IMR-90 (cell line): ENCODE data around the gene GABRP. TPM values are rescaled to one million over a fixed set of nuclear protein-coding genes. Genes with fewer than 3 reads are reported as not detected.

ENCODE experiments used
- ATAC-seq: fragments of 200-7000 bp; cut with Tn5 transposase; 2 replicates; pipeline ENCODE4 v1.9.1; 2020; ENCODE audit warnings: low read depth, mild to moderate bottlenecking, moderate library complexity
- BruUV-seq: library from RNA; stranded (reverse); fragments of 400-500 nt; replicated peaks from 2 replicates; lab custom pipeline; 2021; lab: Mats Ljungman, UMichigan
- CTCF ChIA-PET: fragments of 300-600 bp; formaldehyde crosslinking; extraction: SDS; loops from one replicate; lab custom pipeline; 2021; ENCODE audit warnings: antibody characterized with exemption; lab: Yijun Ruan, JAX
- POLR2A ChIA-PET: fragments of 300-600 bp; sonication (Branson Sonifier 250); formaldehyde crosslinking; loops from one replicate; lab custom pipeline; 2022; ENCODE audit warnings: antibody characterized with exemption; ENCODE audit not compliant: unreplicated experiment; lab: Charles Lee
- DNase-seq: peaks from one replicate; pipeline ENCODE4 v3.0.0; 2013
- H2AFZ ChIP-seq: replicated peaks from 2 replicates; pipeline ENCODE3; 2013; ENCODE audit warnings: low read length, mild to moderate bottlenecking; ENCODE audit not compliant: poor library complexity
- H2AK5ac ChIP-seq: 2 replicates; pipeline ENCODE4 v1.6.1; 2013; ENCODE audit warnings: low read depth, low read length, inconsistent platforms
- H2AK9ac ChIP-seq: replicated peaks from 2 replicates; pipeline ENCODE3; 2013; ENCODE audit warnings: mild to moderate bottlenecking, low read depth, low read length, moderate library complexity; ENCODE audit not compliant: poor library complexity
- H2BK120ac ChIP-seq: 2 replicates; pipeline ENCODE4 v1.6.1; 2013; ENCODE audit warnings: low read depth, low read length, inconsistent platforms
- H2BK15ac ChIP-seq: 3 replicates; pipeline ENCODE4 v1.6.1; 2013; ENCODE audit warnings: low read depth, low read length, inconsistent platforms
- H2BK20ac ChIP-seq: 2 replicates; pipeline ENCODE4 v1.6.1; 2013; ENCODE audit warnings: low read depth, mild to moderate bottlenecking, inconsistent platforms, low read length, moderate library complexity
- H2BK5ac ChIP-seq: 2 replicates; pipeline ENCODE4 v1.6.1; 2013; ENCODE audit warnings: mild to moderate bottlenecking, low read depth, low read length, inconsistent platforms; ENCODE audit not compliant: poor library complexity, severe bottlenecking
- H3K14ac ChIP-seq: replicated peaks from 2 replicates; pipeline ENCODE4 v1.6.1; 2013; ENCODE audit warnings: low read depth, low read length, inconsistent platforms
- H3K18ac ChIP-seq: 2 replicates; pipeline ENCODE4 v1.6.1; 2013; ENCODE audit warnings: low read depth, low read length, control low read depth
- H3K23ac ChIP-seq: 2 replicates; pipeline ENCODE4 v1.6.1; 2013; ENCODE audit warnings: low read depth, low read length, inconsistent platforms
- H3K27ac ChIP-seq: 2 replicates; pipeline ENCODE4 v1.5.1; 2013; ENCODE audit warnings: mild to moderate bottlenecking, control low read depth, low read length; ENCODE audit not compliant: insufficient read depth
- H3K27me3 ChIP-seq: 2 replicates; pipeline ENCODE4 v1.6.1; 2013; ENCODE audit warnings: low read length; ENCODE audit not compliant: control insufficient read depth, insufficient read depth
- H3K36me3 ChIP-seq: 2 replicates; pipeline ENCODE4 v1.6.1; 2013; ENCODE audit warnings: low read length, mixed read lengths; ENCODE audit not compliant: control insufficient read depth, insufficient read depth
- H3K4ac ChIP-seq: 2 replicates; pipeline ENCODE4 v1.6.1; 2013; ENCODE audit warnings: low read depth, low read length, inconsistent platforms
- H3K4me1 ChIP-seq: 2 replicates; pipeline ENCODE4 v1.6.1; 2013; ENCODE audit warnings: low read length, mixed read lengths; ENCODE audit not compliant: control insufficient read depth, insufficient read depth
- H3K4me2 ChIP-seq: 2 replicates; pipeline ENCODE4 v1.6.1; 2013; ENCODE audit warnings: low read depth, mild to moderate bottlenecking, control low read depth, low read length, moderate library complexity
- H3K4me3 ChIP-seq: 2 replicates; pipeline ENCODE4 v1.5.1; 2013; ENCODE audit warnings: low read depth, mild to moderate bottlenecking, control low read depth, low read length, moderate library complexity; ENCODE audit not compliant: insufficient read depth
- H3K56ac ChIP-seq: 2 replicates; pipeline ENCODE4 v1.6.1; 2013; ENCODE audit warnings: low read length, inconsistent platforms; ENCODE audit not compliant: insufficient read depth; ENCODE audit errors: extremely low read depth
- H3K79me1 ChIP-seq, 2 experiments: 2 replicates each; pipeline ENCODE4 v1.6.1; 2013; ENCODE audit warnings: low read length in 2 of 2, inconsistent platforms in 1 of 2, low read depth in 1 of 2
- H3K9ac ChIP-seq: 2 replicates; pipeline ENCODE4 v1.6.1; 2013; ENCODE audit warnings: low read depth, low read length, control low read depth
- H3K9me1 ChIP-seq: 2 replicates; pipeline ENCODE4 v1.6.1; 2013; ENCODE audit warnings: low read length, inconsistent platforms; ENCODE audit not compliant: insufficient read depth
- H3K9me3 ChIP-seq: 2 replicates; pipeline ENCODE4 v1.6.1; 2013; ENCODE audit warnings: low read length; ENCODE audit not compliant: control insufficient read depth, insufficient read depth
- H4K20me1 ChIP-seq: 2 replicates; pipeline ENCODE4 v1.6.1; 2013; ENCODE audit warnings: low read length, inconsistent platforms; ENCODE audit not compliant: insufficient read depth
- H4K5ac ChIP-seq: 2 replicates; pipeline ENCODE4 v1.6.1; 2013; ENCODE audit warnings: mild to moderate bottlenecking, low read depth, low read length, control low read depth
- H4K8ac ChIP-seq, 2 experiments: 2 replicates each; pipeline ENCODE4 v1.6.1; 2013; ENCODE audit warnings: low read depth in 2 of 2, low read length in 2 of 2, control low read depth in 1 of 2, inconsistent platforms in 1 of 2
- H4K91ac ChIP-seq: 2 replicates; pipeline ENCODE4 v1.6.1; 2013; ENCODE audit warnings: low read depth, low read length, inconsistent platforms; ENCODE audit not compliant: insufficient read depth
- CEBPB ChIP-seq: IDR thresholded peaks from 2 replicates; pipeline ENCODE4 v1.6.1; 2012; ENCODE audit warnings: low read depth, low read length, improper control_type of control experiment
- CTCF ChIP-seq: conservative IDR thresholded peaks from 2 replicates; pipeline ENCODE4 v1.5.1; 2012; ENCODE audit warnings: mild to moderate bottlenecking, low read depth, low read length, improper control_type of control experiment
- ELK1 ChIP-seq: fragments of 150-350 bp; IDR thresholded peaks from 2 replicates; pipeline ENCODE4 v1.6.1; 2016; ENCODE audit warnings: low read depth, mild to moderate bottlenecking, low read length, moderate library complexity, borderline replicate concordance
- FOS ChIP-seq: fragments of 150-350 bp; IDR thresholded peaks from 2 replicates; pipeline ENCODE4 v1.6.1; 2016; ENCODE audit warnings: low read depth, low read length
- MAFK ChIP-seq: IDR thresholded peaks from 2 replicates; pipeline ENCODE4 v1.6.1; 2012; ENCODE audit warnings: low read depth, low read length, improper control_type of control experiment
- MAZ ChIP-seq: IDR thresholded peaks from 2 replicates; pipeline ENCODE4 v1.6.1; 2012; ENCODE audit warnings: low read depth, mild to moderate bottlenecking, low read length, improper control_type of control experiment, moderate library complexity, borderline replicate concordance
- MXI1 ChIP-seq: IDR thresholded peaks from 2 replicates; pipeline ENCODE4 v1.6.1; 2012; ENCODE audit warnings: low read depth, mild to moderate bottlenecking, low read length, moderate library complexity, borderline replicate concordance
- NFE2L2 ChIP-seq: fragments of 150-350 bp; IDR thresholded peaks from 2 replicates; pipeline ENCODE4 v1.6.1; 2016; ENCODE audit warnings: low read depth, mild to moderate bottlenecking, low read length
- RAD21 ChIP-seq: IDR thresholded peaks from 2 replicates; pipeline ENCODE4 v1.6.1; 2012; ENCODE audit warnings: low read length, improper control_type of control experiment
- RCOR1 ChIP-seq: IDR thresholded peaks from 2 replicates; pipeline ENCODE4 v1.6.1; 2012; ENCODE audit warnings: mild to moderate bottlenecking, low read length, improper control_type of control experiment; ENCODE audit not compliant: insufficient replicate concordance
- RFX5 ChIP-seq: IDR thresholded peaks from 2 replicates; pipeline ENCODE4 v1.8.0; 2012; ENCODE audit warnings: low read depth, mild to moderate bottlenecking, low read length, moderate library complexity
- SMC3 ChIP-seq: fragments of 150-350 bp; IDR thresholded peaks from 2 replicates; pipeline ENCODE4 v1.6.1; 2016; ENCODE audit warnings: low read depth, mild to moderate bottlenecking, antibody characterized with exemption, low read length, moderate library complexity
- USF2 ChIP-seq: fragments of 150-350 bp; IDR thresholded peaks from 2 replicates; pipeline ENCODE4 v1.6.1; 2017; ENCODE audit warnings: mild to moderate bottlenecking, antibody characterized with exemption, low read length, low read depth
- dilution Hi-C: fragments of 300-500 bp; cut with HindIII; formaldehyde crosslinking; loops from one replicate; pipeline ENCODE4 v1.14.3; 2018; ENCODE audit warnings: low sequenced_read_pairs; ENCODE audit not compliant: unreplicated experiment
- in situ Hi-C: fragments of 300-500 bp; cut with MboI; formaldehyde crosslinking; loops from 3 replicates; pipeline ENCODE4 v1.14.3; 2019; ENCODE audit warnings: low sequenced_read_pairs, inconsistent platforms, mixed read lengths
- intact Hi-C: fragments of 100-400 bp; cut with micrococcal nuclease; formaldehyde crosslinking; loops from 2 replicates; pipeline ENCODE4 v1.10.0; 2022
- polyA plus RNA-seq, 3 experiments: library from polyadenylated mRNA; depleted of rRNA; stranded (reverse); fragments of >200 nt; gene quantifications; 2 replicates each; pipeline ENCODE4 v1.2.3, GENCODE V29; 2012; ENCODE audit warnings: low replicate concordance in 1 of 3
- total RNA-seq: library from RNA; depleted of rRNA; stranded (reverse); fragments of >200 nt; gene quantifications from 2 replicates; pipeline ENCODE4 v1.2.3, GENCODE V29; 2012

Gene GABRP
- total and polyA plus RNA-seq, 2 of the 4 experiments (the other 2 are of a cell fraction), result not detected

- H2BK5ac ChIP-seq, result no peak overlapping the region
Observed at GRCh38 chr5:170860415-170860814, 76.9 kb downstream of the GABRP start.

More at GRCh38 chr5:170860415-170860814, 76.9 kb downstream of the GABRP start:
- Histone ChIP-seq H3K9me1 (peaks cover 4% of the 10 kb centered on the region; the same call in 1 of the 2 replicates), H3K4ac (no peak overlapping the region), H3K27me3 (no peaks in the 10 kb centered on the region), H2AK9ac (no peak overlapping the region), H3K36me3 (no peaks in the 10 kb centered on the region), H4K5ac (no peak overlapping the region), H2BK20ac (no peak overlapping the region), H4K8ac (no peak overlapping the region), H3K79me1 (peaks cover 9 to 23% of the 10 kb centered on the region in 2 experiments), H3K27ac (no peak overlapping the region), H3K23ac (no peak overlapping the region), H3K4me1 (peaks cover 7% of the 10 kb centered on the region), H2BK15ac (no peak overlapping the region), H3K14ac (no peak overlapping the region), H2BK120ac (no peak overlapping the region), H3K9ac (no peak overlapping the region), H2AFZ (no peak overlapping the region), H3K9me3 (peaks cover 11% of the 10 kb centered on the region), H3K4me2 (no peak overlapping the region), H4K20me1 (no peaks in the 10 kb centered on the region), H3K56ac (no peak overlapping the region), H4K91ac (no peak overlapping the region), H3K18ac (no peak overlapping the region), H3K4me3 (no peak overlapping the region), H2AK5ac (no peak overlapping the region)
- dilution Hi-C loops (no loop called here), in situ Hi-C loops (no loop called here), intact Hi-C loops (no loop called here)
- DNase-seq (no peak), ATAC-seq (no peak)
- ChIA-PET CTCF (no interaction called here), POLR2A (no interaction called here)
- TF ChIP-seq NFE2L2 (no peak), RFX5 (no peak), MAFK (no peak), CEBPB (no peak), SMC3 (no peak), FOS (no peak), RCOR1 (no peak), RAD21 (no peak), MXI1 (no peak), CTCF (no peak), MAZ (no peak), USF2 (no peak), ELK1 (no peak)
- BruUV-seq, result no TSS peak
